H9 (cell line): ENCODE measurements around the gene RSU1. TPM values are rescaled to one million over a fixed set of nuclear protein-coding genes. Genes with fewer than 3 reads are reported as not detected.

Experiments used
- DNase-seq: peaks from one replicate; pipeline ENCODE4 v3.0.0-alpha.2; 2017
- H2AFZ ChIP-seq: one replicate; pipeline ENCODE4 v1.6.1; 2013; ENCODE audit warnings: mild to moderate bottlenecking, low read length, control low read depth, moderate library complexity
- H2AK5ac ChIP-seq: 2 replicates; pipeline ENCODE4 v1.6.1; 2013; ENCODE audit warnings: low read length, control low read depth, mixed read lengths; ENCODE audit not compliant: insufficient read length
- H2BK120ac ChIP-seq: one replicate; pipeline ENCODE4 v1.6.1; 2013; ENCODE audit warnings: low read depth, mild to moderate bottlenecking, low read length, control low read depth, inconsistent platforms; ENCODE audit not compliant: poor library complexity, severe bottlenecking
- H2BK12ac ChIP-seq: 2 replicates; pipeline ENCODE4 v1.6.1; 2013; ENCODE audit warnings: low read length, control low read depth, mixed read lengths, low read depth; ENCODE audit not compliant: insufficient read length
- H2BK15ac ChIP-seq: 2 replicates; pipeline ENCODE4 v1.6.1; 2013; ENCODE audit warnings: low read depth, low read length, control low read depth
- H2BK20ac ChIP-seq: one replicate; pipeline ENCODE4 v1.6.1; 2013; ENCODE audit warnings: low read depth, mild to moderate bottlenecking, low read length, control low read depth, inconsistent platforms; ENCODE audit not compliant: poor library complexity, severe bottlenecking
- H2BK5ac ChIP-seq: 2 replicates; pipeline ENCODE4 v1.6.1; 2013; ENCODE audit warnings: low read length, control low read depth, mixed read lengths; ENCODE audit not compliant: insufficient read length
- H3K14ac ChIP-seq: 2 replicates; pipeline ENCODE4 v1.6.1; 2013; ENCODE audit warnings: low read length, control low read depth; ENCODE audit not compliant: insufficient read depth
- H3K18ac ChIP-seq: 2 replicates; pipeline ENCODE4 v1.6.1; 2013; ENCODE audit warnings: low read depth, mild to moderate bottlenecking, mixed read lengths, low read length, control low read depth; ENCODE audit not compliant: insufficient read length
- H3K23ac ChIP-seq: 2 replicates; pipeline ENCODE4 v1.6.1; 2013; ENCODE audit warnings: low read length, control low read depth, mixed read lengths, low read depth; ENCODE audit not compliant: insufficient read length
- H3K23me2 ChIP-seq: 2 replicates; pipeline ENCODE4 v1.6.1; 2013; ENCODE audit warnings: low read depth, mild to moderate bottlenecking, mixed read lengths, low read length, control low read depth; ENCODE audit not compliant: insufficient read length, poor library complexity, severe bottlenecking
- H3K27ac ChIP-seq: 2 replicates; pipeline ENCODE4 v1.5.1; 2013; ENCODE audit warnings: low read length, control low read depth, mixed read lengths, low read depth; ENCODE audit not compliant: insufficient read length
- H3K27me3 ChIP-seq: 2 replicates; pipeline ENCODE4 v1.6.1; 2013; ENCODE audit warnings: low read length, control low read depth, inconsistent platforms; ENCODE audit not compliant: insufficient read depth
- H3K4ac ChIP-seq: 2 replicates; pipeline ENCODE4 v1.6.1; 2013; ENCODE audit warnings: low read depth, mild to moderate bottlenecking, control low read depth, inconsistent platforms, low read length, moderate library complexity
- H3K4me1 ChIP-seq: 2 replicates; pipeline ENCODE4 v1.6.1; 2013; ENCODE audit warnings: low read length, control low read depth, inconsistent platforms; ENCODE audit not compliant: insufficient read depth
- H3K4me2 ChIP-seq: 2 replicates; pipeline ENCODE4 v1.6.1; 2013; ENCODE audit warnings: low read length, control low read depth, mixed read lengths; ENCODE audit not compliant: insufficient read length, insufficient read depth
- H3K56ac ChIP-seq: 2 replicates; pipeline ENCODE4 v1.6.1; 2013; ENCODE audit warnings: low read depth, mild to moderate bottlenecking, mixed read lengths, low read length, control low read depth; ENCODE audit not compliant: insufficient read length
- H3K79me1 ChIP-seq: 2 replicates; pipeline ENCODE4 v1.6.1; 2013; ENCODE audit warnings: low read depth, mild to moderate bottlenecking, moderate library complexity, low read length, control low read depth, inconsistent platforms; ENCODE audit not compliant: insufficient read depth, poor library complexity, severe bottlenecking
- H3K79me2 ChIP-seq: 2 replicates; pipeline ENCODE4 v1.6.1; 2013; ENCODE audit warnings: low read length, control low read depth, inconsistent platforms; ENCODE audit not compliant: insufficient read depth
- H3K9ac ChIP-seq: 2 replicates; pipeline ENCODE4 v1.6.1; 2013; ENCODE audit warnings: low read length, control low read depth, mixed read lengths; ENCODE audit not compliant: insufficient read length; ENCODE audit errors: extremely low read depth
- H3K9me3 ChIP-seq: one replicate; pipeline ENCODE4 v1.6.1; 2013; ENCODE audit warnings: low read depth, low read length, inconsistent platforms; ENCODE audit not compliant: control insufficient read depth
- H3T11ph ChIP-seq: one replicate; pipeline ENCODE4 v1.6.1; 2013; ENCODE audit warnings: mild to moderate bottlenecking, low read length, control low read depth, inconsistent platforms
- H4K20me1 ChIP-seq: one replicate; pipeline ENCODE4 v1.6.1; 2013; ENCODE audit not compliant: control insufficient read depth, insufficient read length, insufficient read depth
- H4K5ac ChIP-seq: 2 replicates; pipeline ENCODE4 v1.6.1; 2013; ENCODE audit warnings: low read depth, mild to moderate bottlenecking, mixed read lengths, low read length, control low read depth; ENCODE audit not compliant: insufficient read length
- H4K8ac ChIP-seq: replicated peaks from 2 replicates; pipeline ENCODE4 v1.6.1; 2013; ENCODE audit warnings: low read length, control low read depth, mixed read lengths, low read depth; ENCODE audit not compliant: insufficient read length
- H4K91ac ChIP-seq: 2 replicates; pipeline ENCODE4 v1.6.1; 2013; ENCODE audit warnings: low read depth, mild to moderate bottlenecking, moderate library complexity, mixed read lengths, low read length, control low read depth; ENCODE audit not compliant: insufficient read length
- H3K27ac Mint-ChIP-seq, 3 experiments: 2 replicates in 2 of 3; 3 replicates in 1 of 3; pipeline ENCODE4 v1.8.0; 2020 to 2021; ENCODE audit warnings: mixed read lengths in 3 of 3, mild to moderate bottlenecking in 1 of 3, moderate library complexity in 1 of 3
- H3K27me3 Mint-ChIP-seq: 2 replicates; pipeline ENCODE4 v1.8.0; 2021; ENCODE audit warnings: low read depth, mild to moderate bottlenecking, moderate library complexity, mixed read lengths
- H3K36me3 Mint-ChIP-seq, 3 experiments: 2 replicates in 2 of 3; 3 replicates in 1 of 3; pipeline ENCODE4 v1.8.0; 2020 to 2021; ENCODE audit warnings: low read depth in 3 of 3, mixed read lengths in 3 of 3; ENCODE audit not compliant: insufficient read depth in 1 of 3
- H3K4me1 Mint-ChIP-seq, 2 experiments: 2 replicates each; pipeline ENCODE4 v1.8.0; 2020; ENCODE audit warnings: mixed read lengths in 2 of 2
- H3K4me3 Mint-ChIP-seq, 2 experiments: 2 replicates in 1 of 2; 3 replicates in 1 of 2; pipeline ENCODE4 v1.8.0; 2020 to 2021; ENCODE audit warnings: mild to moderate bottlenecking in 2 of 2, mixed read lengths in 2 of 2, moderate library complexity in 1 of 2
- H3K9me3 Mint-ChIP-seq, 2 experiments: 2 replicates in 1 of 2; 3 replicates in 1 of 2; pipeline ENCODE4 v1.8.0; 2020; ENCODE audit warnings: mild to moderate bottlenecking in 2 of 2, mixed read lengths in 2 of 2, moderate library complexity in 1 of 2
- WGBS: extraction: QIAGEN DNeasy Blood & Tissue Kit; methylation state at CpG from one replicate; pipeline ENCODE4 v1.1.7; 2013; ENCODE audit warnings: missing lambda C conversion rate, low lambda C conversion rate, mixed read lengths; ENCODE audit not compliant: insufficient read length; ENCODE audit errors: extremely low coverage; 5-methylcytosine and 5-hydroxymethylcytosine counted together
- total RNA-seq: library from RNA; stranded (reverse); gene quantifications from 2 replicates; pipeline ENCODE4 v1.2.1, GENCODE V29; 2021
- TF ChIP-seq, protein P1 (sequence below): fragments of 200-600 bp; sonication (generic); conservative IDR thresholded peaks from 3 replicates; pipeline ENCODE4 v1.8.0; 2021; ENCODE audit warnings: antibody characterized with exemption, mild to moderate bottlenecking

The RSU1 gene
- total RNA-seq, 1 experiment from 2014 or later = 59.4 TPM

DNA sequence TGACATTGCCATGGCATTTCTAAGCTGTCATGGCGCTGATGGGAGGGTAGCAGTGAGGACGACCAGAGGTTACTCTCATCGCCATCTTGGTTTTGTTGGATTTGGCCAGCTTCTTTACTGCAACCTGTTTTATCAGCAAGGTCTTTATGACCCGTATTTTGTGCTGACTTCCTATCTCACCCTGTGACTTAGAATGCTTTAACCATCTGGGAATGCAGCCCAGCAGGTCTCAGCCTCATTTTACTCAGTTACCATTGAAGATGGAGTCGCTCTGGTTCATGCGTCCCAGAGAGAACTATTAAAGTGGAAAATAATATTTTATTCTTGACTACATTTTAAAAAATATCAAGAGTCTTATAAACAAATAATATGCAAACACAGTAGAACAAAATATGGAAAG, 131.7 kb downstream of the RSU1 start:
- no peaks in the 10 kb centered on the region for H4K20me1 ChIP-seq
- H3K27me3 ChIP-seq = no peaks in the 10 kb centered on the region
- Mint-ChIP-seq H3K27ac (no peak overlapping the region), H3K4me1 (peaks cover 0 to 2% of the 10 kb centered on the region in 2 experiments; a peak in 1 of 4 replicates), H3K27me3 (no peaks in the 10 kb centered on the region), H3K36me3 (peaks cover 0 to 2% (median 0%) of the 10 kb centered on the region in 3 experiments; a peak in 1 of 7 replicates), H3K9me3 (no peaks in the 10 kb centered on the region), H3K4me3 (no peak overlapping the region)
- no peak overlapping the region for H2AK5ac ChIP-seq
- H3T11ph ChIP-seq = no peak overlapping the region
- H2BK12ac ChIP-seq = no peak overlapping the region
- no peaks in the 10 kb centered on the region for H3K79me2 ChIP-seq
- no peak overlapping the region for H3K4ac ChIP-seq
- H3K23me2 ChIP-seq = no peaks in the 10 kb centered on the region
- no peak overlapping the region for H3K4me2 ChIP-seq
- H3K23ac ChIP-seq = no peak overlapping the region
- no peak overlapping the region for H3K14ac ChIP-seq
- no CpG with 5 or more reads among the region's 6 CpGs for WGBS
- no peaks in the 10 kb centered on the region for H3K9me3 ChIP-seq
- no peak overlapping the region for H2BK15ac ChIP-seq
- H2BK5ac ChIP-seq = no peak overlapping the region
- H3K79me1 ChIP-seq = no peaks in the 10 kb centered on the region
- no peak overlapping the region for H3K9ac ChIP-seq
- H4K91ac ChIP-seq = no peak overlapping the region
- H3K27ac ChIP-seq = no peak overlapping the region
- no peak overlapping the region for H2AFZ ChIP-seq
- H3K56ac ChIP-seq = no peak overlapping the region
- H3K18ac ChIP-seq = no peak overlapping the region
- no peak overlapping the region for H2BK20ac ChIP-seq
- H4K5ac ChIP-seq = no peak overlapping the region
- no peak overlapping the region for H4K8ac ChIP-seq
- no peak overlapping the region for H2BK120ac ChIP-seq
- no peaks in the 10 kb centered on the region for H3K4me1 ChIP-seq
- no peak for DNase-seq
- TF ChIP-seq, protein P1, sequence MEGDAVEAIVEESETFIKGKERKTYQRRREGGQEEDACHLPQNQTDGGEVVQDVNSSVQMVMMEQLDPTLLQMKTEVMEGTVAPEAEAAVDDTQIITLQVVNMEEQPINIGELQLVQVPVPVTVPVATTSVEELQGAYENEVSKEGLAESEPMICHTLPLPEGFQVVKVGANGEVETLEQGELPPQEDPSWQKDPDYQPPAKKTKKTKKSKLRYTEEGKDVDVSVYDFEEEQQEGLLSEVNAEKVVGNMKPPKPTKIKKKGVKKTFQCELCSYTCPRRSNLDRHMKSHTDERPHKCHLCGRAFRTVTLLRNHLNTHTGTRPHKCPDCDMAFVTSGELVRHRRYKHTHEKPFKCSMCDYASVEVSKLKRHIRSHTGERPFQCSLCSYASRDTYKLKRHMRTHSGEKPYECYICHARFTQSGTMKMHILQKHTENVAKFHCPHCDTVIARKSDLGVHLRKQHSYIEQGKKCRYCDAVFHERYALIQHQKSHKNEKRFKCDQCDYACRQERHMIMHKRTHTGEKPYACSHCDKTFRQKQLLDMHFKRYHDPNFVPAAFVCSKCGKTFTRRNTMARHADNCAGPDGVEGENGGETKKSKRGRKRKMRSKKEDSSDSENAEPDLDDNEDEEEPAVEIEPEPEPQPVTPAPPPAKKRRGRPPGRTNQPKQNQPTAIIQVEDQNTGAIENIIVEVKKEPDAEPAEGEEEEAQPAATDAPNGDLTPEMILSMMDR = no peak
